GM12878 (cell line): Measurements from ENCODE around the gene PAM. TPM values are rescaled to one million over a fixed set of nuclear protein-coding genes. Genes with fewer than 3 reads are reported as not detected.

Source experiments
- ATAC-seq: fragments of 200-7000 bp; cut with Tn5 transposase; 3 replicates; pipeline ENCODE4 v1.9.1; 2020; ENCODE audit warnings: mild to moderate bottlenecking, moderate library complexity
- BruUV-seq: library from RNA; stranded (reverse); fragments of 400-500 nt; replicated peaks from 2 replicates; lab custom pipeline; 2021; lab: Mats Ljungman, UMichigan
- CTCF ChIA-PET: fragments of 300-600 bp; sonication (Branson Sonifier 250); formaldehyde crosslinking; extraction: SDS; loops from one replicate; lab custom pipeline; 2021; ENCODE audit warnings: inconsistent platforms; lab: Yijun Ruan, JAX
- POLR2A ChIA-PET: fragments of 350-600 bp; formaldehyde crosslinking; extraction: SDS; loops from one replicate; lab custom pipeline; 2021; ENCODE audit warnings: inconsistent platforms; lab: Charles Lee
- RAD21 ChIA-PET: fragments of 300-600 bp; sonication (Branson Sonifier 250); formaldehyde crosslinking; loops from one replicate; lab custom pipeline; 2023; ENCODE audit warnings: antibody characterized with exemption; ENCODE audit not compliant: unreplicated experiment; lab: Charles Lee
- SMC1A ChIA-PET: fragments of 300-600 bp; sonication (Branson Sonifier 250); formaldehyde crosslinking; loops from one replicate; lab custom pipeline; 2023; ENCODE audit not compliant: unreplicated experiment, uncharacterized antibody; lab: Charles Lee
- DNase-seq: peaks from one replicate; pipeline ENCODE4 v3.0.0-alpha.2; 2011; ENCODE audit warnings: low read depth, low spot score
- FAIRE-seq: peaks from 3 replicates; lab custom pipeline; 2011; peaks lifted over from hg19 to GRCh38; lab: Jason Lieb, UNC
- H2AFZ ChIP-seq: 2 replicates; pipeline ENCODE4 v1.6.0; 2011; ENCODE audit warnings: low read depth, low read length, control low read depth; ENCODE audit not compliant: control insufficient read depth
- H3K27ac ChIP-seq: 2 replicates; pipeline ENCODE4 v1.5.1; 2011; ENCODE audit warnings: control low read depth; ENCODE audit not compliant: control insufficient read depth, insufficient read depth
- H3K27me3 ChIP-seq, 2 experiments: replicated peaks in 1 of 2; 2 replicates each; pipeline versions ENCODE4 v1.6.0 to v1.6.1; 2011; ENCODE audit warnings: low read length in 1 of 2; ENCODE audit not compliant: control insufficient read depth in 2 of 2, insufficient read depth in 2 of 2
- H3K36me3 ChIP-seq, 2 experiments: 2 replicates each; pipeline ENCODE4 v1.5.1; 2011; ENCODE audit warnings: low read length in 1 of 2; ENCODE audit not compliant: control insufficient read depth in 2 of 2, insufficient read depth in 2 of 2
- H3K4me1 ChIP-seq: 2 replicates; pipeline ENCODE4 v1.6.1; 2011; ENCODE audit warnings: mild to moderate bottlenecking, low read length, moderate library complexity, mixed read lengths; ENCODE audit not compliant: control insufficient read depth, insufficient read depth
- H3K4me2 ChIP-seq: 2 replicates; pipeline ENCODE4 v1.6.0; 2011; ENCODE audit warnings: control low read depth; ENCODE audit not compliant: control insufficient read depth, insufficient read depth
- H3K4me3 ChIP-seq: fragments of 200-600 bp; sonication (generic); 2 replicates; pipeline ENCODE4 v1.5.1; 2016
- H3K79me2 ChIP-seq: 2 replicates; pipeline ENCODE4 v1.6.0; 2011; ENCODE audit warnings: low read length; ENCODE audit not compliant: control insufficient read depth, insufficient read depth
- H3K9ac ChIP-seq: 2 replicates; pipeline ENCODE4 v1.8.0; 2011; ENCODE audit warnings: low read length, control low read depth, mixed read lengths; ENCODE audit not compliant: control insufficient read depth, insufficient read depth
- H3K9me3 ChIP-seq: replicated peaks from 3 replicates; pipeline ENCODE4 v1.5.1; 2011; ENCODE audit warnings: mild to moderate bottlenecking, low read length; ENCODE audit not compliant: control insufficient read depth, insufficient read depth
- H4K20me1 ChIP-seq: 2 replicates; pipeline ENCODE4 v1.6.0; 2011; ENCODE audit not compliant: control insufficient read depth, insufficient read depth
- BCL3 ChIP-seq: IDR thresholded peaks from 2 replicates; pipeline ENCODE4 v1.6.1; 2011; ENCODE audit warnings: borderline replicate concordance, low read depth, mild to moderate bottlenecking, moderate library complexity, low read length; ENCODE audit not compliant: insufficient read depth, poor library complexity, severe bottlenecking
- CBX5 ChIP-seq: sonication (generic); IDR thresholded peaks from 2 replicates; pipeline ENCODE4 v1.6.1; 2016; ENCODE audit warnings: low read depth, moderate library complexity, mild to moderate bottlenecking, inconsistent platforms
- E2F8 ChIP-seq: fragments of 450-650 bp; IDR thresholded peaks from 2 replicates; pipeline ENCODE4 v1.6.1; 2018; ENCODE audit warnings: mild to moderate bottlenecking, low read depth, moderate library complexity; ENCODE audit not compliant: partially characterized antibody
- EP300 ChIP-seq, 2 experiments: fragments of 150-350 bp in 1 of 2; IDR thresholded peaks; 2 replicates each; pipeline ENCODE4 v1.6.1; 2011 to 2012; ENCODE audit warnings: low read depth in 2 of 2, low read length in 2 of 2, borderline replicate concordance in 1 of 2, improper control_type of control experiment in 1 of 2, inconsistent platforms in 1 of 2; ENCODE audit not compliant: control insufficient read depth in 1 of 2
- JUND ChIP-seq: IDR thresholded peaks from 2 replicates; pipeline ENCODE4 v1.6.1; 2012; ENCODE audit warnings: low read depth, mild to moderate bottlenecking, low read length, improper control_type of control experiment, moderate library complexity
- KDM1A ChIP-seq: fragments of 200-600 bp; sonication (generic); IDR thresholded peaks from 2 replicates; pipeline ENCODE4 v1.6.1; 2016; ENCODE audit warnings: borderline replicate concordance
- SMAD5 ChIP-seq: IDR thresholded peaks from 2 replicates; pipeline ENCODE4 v1.6.1; 2016; ENCODE audit warnings: antibody characterized with exemption, low read depth
- SMC3 ChIP-seq: IDR thresholded peaks from 2 replicates; pipeline ENCODE4 v1.6.1; 2011; ENCODE audit warnings: low read length, improper control_type of control experiment, borderline replicate concordance
- TBL1XR1 ChIP-seq: IDR thresholded peaks from 2 replicates; pipeline ENCODE4 v1.6.1; 2012; ENCODE audit warnings: low read depth, low read length, improper control_type of control experiment
- ZNF274 ChIP-seq: IDR thresholded peaks from one replicate; pipeline ENCODE4 v1.8.0; 2011; ENCODE audit not compliant: insufficient read length, insufficient read depth
- WGBS: methylation state at CpG from one replicate; pipeline ENCODE4 v1.1.6; 2016; ENCODE audit warnings: low lambda C conversion rate; ENCODE audit not compliant: insufficient replicate concordance, insufficient coverage; ENCODE audit errors: missing lambda C conversion rate; 5-methylcytosine and 5-hydroxymethylcytosine counted together
- in situ Hi-C: fragments of 300-500 bp; cut with MboI; formaldehyde crosslinking; loops from 9 replicates; pipeline ENCODE4 v1.14.3; 2018; ENCODE audit warnings: mixed read lengths
- intact Hi-C: fragments of 100-400 bp; cut with micrococcal nuclease; formaldehyde crosslinking; loops from one replicate; pipeline ENCODE4 v1.14.2; 2022; ENCODE audit not compliant: unreplicated experiment
- polyA plus RNA-seq, 11 experiments: library from polyadenylated mRNA; depleted of rRNA in 4 of 11; unstranded in 6 of 11; stranded (reverse) in 5 of 11; fragments of >200 nt; fragmentation: Nextera tagmentation in 4 of 11; fragmentation: Illumina TruSeq in 1 of 11; extraction: Ambion mirVana in 4 of 11; extraction: Trizol in 1 of 11; gene quantifications; 1 replicate in 1 of 11; 2 replicates in 10 of 11; pipeline versions ENCODE4 v1.2.1 to v1.2.3, GENCODE V29; 2011 to 2016; ENCODE audit warnings: inconsistent platforms in 2 of 11, missing spikeins in 2 of 11, low read depth in 1 of 11
- total RNA-seq, 4 experiments: library from RNA; depleted of rRNA in 3 of 4; stranded (reverse); fragments of >200 nt in 3 of 4; fragmentation: Illumina TruSeq in 1 of 4; extraction: Trizol in 1 of 4; gene quantifications; 2 replicates each; pipeline versions ENCODE4 v1.2.1 to v1.2.3, GENCODE V29; 2013 to 2021

Gene PAM
- total and polyA plus RNA-seq, 10 of the 15 experiments (the other 5 are each of a cell fraction or from before 2014, with no cell fraction given) = 5.5 to 72.5 (median 15.4) TPM

- Histone ChIP-seq H2AFZ (no peak overlapping the region), H3K9ac (no peak overlapping the region), H3K36me3 (no peaks in the 10 kb centered on the region), H3K27ac (no peak overlapping the region), H3K4me3 (no peak overlapping the region), H3K79me2 (no peaks in the 10 kb centered on the region), H3K9me3 (no peaks in the 10 kb centered on the region), H4K20me1 (no peaks in the 10 kb centered on the region), H3K4me2 (no peak overlapping the region), H3K27me3 (no peaks in the 10 kb centered on the region), H3K4me1 (no peaks in the 10 kb centered on the region)
- no peak for TF ChIP-seq TBL1XR1
- no peak for TF ChIP-seq EP300 (IDR thresholded peaks at IDR 0.05; ENCODE audit: borderline replicate concordance in 1 of 2, control insufficient read depth in 1 of 2, low read depth in 2 of 2, low read length in 2 of 2)
- no peak for TF ChIP-seq KDM1A
- no peak for TF ChIP-seq JUND
- TF ChIP-seq E2F8 = no peak
- TF ChIP-seq SMAD5 = no peak
- no peak for TF ChIP-seq ZNF274
- TF ChIP-seq CBX5 = no peak
- TF ChIP-seq SMC3 = no peak
- TF ChIP-seq BCL3 = no peak
- SMC1A ChIA-PET = interaction anchor here (0.8 kb wide), 1 partner anchor 346 kb away, joined by 3 read pairs; no protein-coding TSS in a partner anchor
- in situ Hi-C loops (no loop called here), intact Hi-C loops (no loop called here)
- RAD21 ChIA-PET = no interaction called here
- POLR2A ChIA-PET = no interaction called here
- DNase-seq = no peak
- ATAC-seq = no peak
- CTCF ChIA-PET = interaction anchor here (0.6 to 1.1 kb wide), 2 partner anchors 13 to 86 kb away, joined by 3 read pairs; no protein-coding TSS in a partner anchor
- no peak for FAIRE-seq
- 47% methylated on average over 2 of the region's 2 CpGs for WGBS
- BruUV-seq = no TSS peak
Measured at GRCh38 chr5:103027267-103027666, 272.2 kb downstream of the PAM start.
